Astrocyte (in vitro differentiated cells and primary cell): ENCODE data around the gene NECTIN1. TPM values are rescaled to one million over a fixed set of nuclear protein-coding genes. Genes with fewer than 3 reads are reported as not detected.

Source experiments
- DNase-seq: peaks from one replicate; pipeline ENCODE4 v3.0.0-alpha.2; 2010; ENCODE audit warnings: low read depth
- FAIRE-seq: peaks from 2 replicates; lab custom pipeline; 2011; peaks lifted over from hg19 to GRCh38; lab: Jason Lieb, UNC
- H2AFZ ChIP-seq: 2 replicates; pipeline ENCODE4 v1.6.0; 2012; ENCODE audit warnings: low read depth, low read length, inconsistent platforms
- H3K27ac ChIP-seq: 2 replicates; pipeline ENCODE4 v1.5.1; 2011; ENCODE audit warnings: low read depth, low read length, inconsistent platforms
- H3K27me3 ChIP-seq: 2 replicates; pipeline ENCODE4 v1.6.0; 2011; ENCODE audit warnings: low read length, inconsistent platforms; ENCODE audit not compliant: insufficient read depth
- H3K36me3 ChIP-seq: 2 replicates; pipeline ENCODE4 v1.5.1; 2011; ENCODE audit warnings: low read length, inconsistent platforms; ENCODE audit not compliant: insufficient read depth
- H3K4me1 ChIP-seq: 2 replicates; pipeline ENCODE4 v1.5.1; 2011; ENCODE audit warnings: low read length, inconsistent platforms; ENCODE audit not compliant: insufficient read depth
- H3K4me2 ChIP-seq: 2 replicates; pipeline ENCODE4 v1.6.0; 2012; ENCODE audit warnings: low read length, inconsistent platforms
- H3K4me3 ChIP-seq: 2 replicates; pipeline ENCODE4 v1.5.1; 2011; ENCODE audit warnings: low read depth, mild to moderate bottlenecking, low read length, inconsistent platforms; ENCODE audit not compliant: insufficient read depth
- H3K79me2 ChIP-seq: 2 replicates; pipeline ENCODE4 v1.6.0; 2012; ENCODE audit warnings: mild to moderate bottlenecking, low read length, inconsistent platforms; ENCODE audit not compliant: insufficient read depth
- H3K9ac ChIP-seq: 2 replicates; pipeline ENCODE4 v1.6.0; 2012; ENCODE audit warnings: mild to moderate bottlenecking, low read length, inconsistent platforms
- H3K9me3 ChIP-seq: 2 replicates; pipeline ENCODE4 v1.5.1; 2012; ENCODE audit warnings: low read depth, mild to moderate bottlenecking, low read length, inconsistent platforms; ENCODE audit not compliant: insufficient read depth
- H4K20me1 ChIP-seq: 2 replicates; pipeline ENCODE4 v1.6.0; 2012; ENCODE audit warnings: low read length, inconsistent platforms; ENCODE audit not compliant: insufficient read depth
- H3K27ac Mint-ChIP-seq: one replicate; pipeline ENCODE4 v1.8.0; 2021; ENCODE audit warnings: mild to moderate bottlenecking, mixed read lengths; ENCODE audit not compliant: unreplicated experiment
- H3K27me3 Mint-ChIP-seq: one replicate; pipeline ENCODE4 v1.8.0; 2021; ENCODE audit warnings: low read depth, mixed read lengths; ENCODE audit not compliant: unreplicated experiment
- H3K36me3 Mint-ChIP-seq: one replicate; pipeline ENCODE4 v1.8.0; 2021; ENCODE audit warnings: low read depth, mixed read lengths; ENCODE audit not compliant: unreplicated experiment
- H3K4me1 Mint-ChIP-seq: one replicate; pipeline ENCODE4 v1.8.0; 2021; ENCODE audit warnings: low read depth, mixed read lengths; ENCODE audit not compliant: unreplicated experiment
- H3K4me3 Mint-ChIP-seq: one replicate; pipeline ENCODE4 v1.8.0; 2021; ENCODE audit warnings: mild to moderate bottlenecking, moderate library complexity, mixed read lengths; ENCODE audit not compliant: unreplicated experiment
- H3K9me3 Mint-ChIP-seq: one replicate; pipeline ENCODE4 v1.8.0; 2021; ENCODE audit warnings: mild to moderate bottlenecking, mixed read lengths; ENCODE audit not compliant: unreplicated experiment
- EZH2 ChIP-seq: IDR thresholded peaks from 2 replicates; pipeline ENCODE4 v1.6.1; 2012; ENCODE audit warnings: mild to moderate bottlenecking, low read length, inconsistent platforms; ENCODE audit not compliant: insufficient read depth
- total RNA-seq: library from RNA; stranded (reverse); gene quantifications from 2 replicates; pipeline ENCODE4 v1.2.1, GENCODE V29; 2021
- TF ChIP-seq, protein P1 (sequence below): IDR thresholded peaks from 2 replicates; pipeline ENCODE4 v1.5.1; 2011; ENCODE audit warnings: low read depth, mild to moderate bottlenecking, inconsistent platforms, low read length, moderate library complexity; ENCODE audit not compliant: insufficient read depth

Gene NECTIN1
- total RNA-seq, 1 donor from 2014 or later, result 17.7 TPM

DNA sequence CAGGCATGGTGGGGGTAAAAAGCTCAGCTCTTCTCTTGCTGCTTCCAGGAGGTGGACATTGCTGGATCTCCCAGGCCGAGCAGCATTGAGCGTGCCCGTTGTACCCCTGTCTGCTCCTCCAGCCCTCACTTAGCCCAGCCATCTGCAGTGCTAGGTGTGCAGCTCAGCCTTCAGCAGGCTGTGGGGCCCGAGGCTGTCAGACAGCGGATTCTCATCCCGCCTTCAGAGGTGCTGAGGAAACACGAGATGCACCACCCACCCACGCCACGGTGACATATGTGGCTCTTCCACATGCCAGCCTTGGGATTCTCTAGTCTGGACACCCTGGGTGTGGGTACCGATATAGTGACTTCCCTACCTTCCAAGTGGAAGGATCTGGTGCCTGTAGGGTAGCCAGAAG is 48.9 kb upstream of the NECTIN1 start:
- Histone ChIP-seq H3K9ac (no peak overlapping the region), H3K79me2 (no peaks in the 10 kb centered on the region), H3K27me3 (peaks cover 11% of the 10 kb centered on the region), H2AFZ (no peak overlapping the region), H4K20me1 (no peaks in the 10 kb centered on the region), H3K36me3 (no peaks in the 10 kb centered on the region), H3K4me1 (peaks cover 11% of the 10 kb centered on the region), H3K4me3 (no peak overlapping the region), H3K9me3 (no peaks in the 10 kb centered on the region), H3K4me2 (no peak overlapping the region), H3K27ac (no peak overlapping the region)
- no peak overlapping the region for H3K4me3 Mint-ChIP-seq
- peaks cover 11% of the 10 kb centered on the region for H3K4me1 Mint-ChIP-seq
- H3K27ac Mint-ChIP-seq, result no peak overlapping the region
- TF ChIP-seq, protein P1, sequence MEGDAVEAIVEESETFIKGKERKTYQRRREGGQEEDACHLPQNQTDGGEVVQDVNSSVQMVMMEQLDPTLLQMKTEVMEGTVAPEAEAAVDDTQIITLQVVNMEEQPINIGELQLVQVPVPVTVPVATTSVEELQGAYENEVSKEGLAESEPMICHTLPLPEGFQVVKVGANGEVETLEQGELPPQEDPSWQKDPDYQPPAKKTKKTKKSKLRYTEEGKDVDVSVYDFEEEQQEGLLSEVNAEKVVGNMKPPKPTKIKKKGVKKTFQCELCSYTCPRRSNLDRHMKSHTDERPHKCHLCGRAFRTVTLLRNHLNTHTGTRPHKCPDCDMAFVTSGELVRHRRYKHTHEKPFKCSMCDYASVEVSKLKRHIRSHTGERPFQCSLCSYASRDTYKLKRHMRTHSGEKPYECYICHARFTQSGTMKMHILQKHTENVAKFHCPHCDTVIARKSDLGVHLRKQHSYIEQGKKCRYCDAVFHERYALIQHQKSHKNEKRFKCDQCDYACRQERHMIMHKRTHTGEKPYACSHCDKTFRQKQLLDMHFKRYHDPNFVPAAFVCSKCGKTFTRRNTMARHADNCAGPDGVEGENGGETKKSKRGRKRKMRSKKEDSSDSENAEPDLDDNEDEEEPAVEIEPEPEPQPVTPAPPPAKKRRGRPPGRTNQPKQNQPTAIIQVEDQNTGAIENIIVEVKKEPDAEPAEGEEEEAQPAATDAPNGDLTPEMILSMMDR, result no peak
- no peak for TF ChIP-seq EZH2
- FAIRE-seq, result no peak
- peaks cover 63% of the 10 kb centered on the region for H3K27me3 Mint-ChIP-seq
- DNase-seq, result no peak
- H3K9me3 Mint-ChIP-seq, result peaks cover 5% of the 10 kb centered on the region
- no peaks in the 10 kb centered on the region for H3K36me3 Mint-ChIP-seq

DNA sequence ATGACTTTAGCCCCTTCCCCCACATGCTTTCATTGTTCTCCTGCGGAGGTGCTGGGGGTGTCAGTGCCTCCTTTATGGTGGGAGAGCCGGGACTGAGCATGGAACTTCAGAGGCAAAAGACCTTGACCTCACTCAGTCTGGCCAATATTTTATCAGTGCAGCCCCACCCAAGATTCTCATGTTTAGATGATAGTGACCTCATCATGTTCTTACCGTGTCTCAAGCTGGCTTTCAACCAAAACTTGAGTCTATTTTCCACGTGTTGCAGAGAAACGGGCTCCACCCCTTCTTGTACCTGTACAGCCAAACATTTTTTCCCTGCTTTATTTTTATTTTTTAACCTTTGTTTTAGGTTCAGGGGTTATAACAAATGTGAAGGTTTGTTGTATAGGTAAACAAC is 47.7 kb upstream of the NECTIN1 start:
- Mint-ChIP-seq H3K9me3 (peaks cover 4% of the 10 kb centered on the region), H3K36me3 (no peaks in the 10 kb centered on the region), H3K4me3 (no peak overlapping the region), H3K27me3 (peaks cover 71% of the 10 kb centered on the region), H3K27ac (no peak overlapping the region), H3K4me1 (no peaks in the 10 kb centered on the region)
- Histone ChIP-seq H3K36me3 (no peaks in the 10 kb centered on the region), H3K4me2 (no peak overlapping the region), H2AFZ (no peak overlapping the region), H3K4me3 (no peak overlapping the region), H3K79me2 (no peaks in the 10 kb centered on the region), H3K27ac (no peak overlapping the region), H3K9me3 (no peaks in the 10 kb centered on the region), H3K4me1 (no peaks in the 10 kb centered on the region), H4K20me1 (no peaks in the 10 kb centered on the region), H3K9ac (no peak overlapping the region), H3K27me3 (peaks cover 15% of the 10 kb centered on the region)
- FAIRE-seq, result no peak
- TF ChIP-seq, protein P1, result no peak
- TF ChIP-seq EZH2, result no peak
- DNase-seq, result no peak

DNA sequence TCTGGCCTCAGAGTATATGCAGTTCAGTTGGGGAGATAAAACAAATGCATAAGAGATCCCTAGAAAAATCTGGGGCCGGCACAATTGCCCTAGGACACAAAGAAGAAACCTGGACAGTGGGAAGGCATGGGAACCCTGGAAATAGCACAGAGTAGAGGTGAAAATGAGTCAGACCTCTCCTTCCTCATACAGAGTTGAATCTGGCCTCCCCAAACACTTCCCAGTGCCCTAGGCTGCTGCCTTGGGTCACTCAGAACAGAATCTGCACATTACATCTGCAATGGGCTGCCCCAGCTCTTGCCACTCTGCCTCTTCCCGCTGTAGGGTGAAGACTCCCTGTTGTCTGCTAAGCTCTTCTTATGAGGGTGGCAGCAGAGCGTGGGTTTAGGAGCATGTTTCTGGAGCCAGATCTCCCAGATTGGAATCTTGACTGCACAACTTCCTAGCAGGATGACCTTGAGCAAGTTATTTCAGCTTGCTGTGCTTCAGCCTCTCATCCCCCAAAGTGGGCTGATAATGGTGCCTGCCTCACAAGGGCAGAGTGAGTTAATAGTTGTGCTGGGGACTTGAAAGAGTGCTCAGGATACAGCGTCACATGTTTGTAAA is 47.1 kb upstream of the NECTIN1 start:
- H3K27me3 ChIP-seq, result peaks cover 15% of the 10 kb centered on the region
- H3K36me3 ChIP-seq, result no peaks in the 10 kb centered on the region
- no peaks in the 10 kb centered on the region for H3K4me1 ChIP-seq
- H3K4me3 ChIP-seq, result no peak overlapping the region
- TF ChIP-seq, protein P1, result no peak
- no peak for TF ChIP-seq EZH2
- no peak overlapping the region for H2AFZ ChIP-seq
- H4K20me1 ChIP-seq, result no peaks in the 10 kb centered on the region
- peaks cover 7% of the 10 kb centered on the region for H3K9me3 Mint-ChIP-seq
- no peak overlapping the region for H3K4me3 Mint-ChIP-seq
- no peak for DNase-seq
- no peak overlapping the region for H3K4me2 ChIP-seq
- no peak overlapping the region for H3K9ac ChIP-seq
- no peaks in the 10 kb centered on the region for H3K4me1 Mint-ChIP-seq
- H3K79me2 ChIP-seq, result no peaks in the 10 kb centered on the region
- H3K27ac Mint-ChIP-seq, result no peak overlapping the region
- no peak overlapping the region for H3K27ac ChIP-seq
- peaks cover 76% of the 10 kb centered on the region for H3K27me3 Mint-ChIP-seq
- FAIRE-seq, result no peak
- no peaks in the 10 kb centered on the region for H3K36me3 Mint-ChIP-seq
- no peaks in the 10 kb centered on the region for H3K9me3 ChIP-seq
